ENCODE results near the gene MMD. TPM values are rescaled to one million over a fixed set of nuclear protein-coding genes. Genes with fewer than 3 reads are reported as not detected.
A peak's percentile ranks its signal among the peaks of the same experiment; 100 is the strongest.

MMD gene
- total RNA-seq, 1 donor from 2014 or later: 16.7 TPM

- H3K4me3 ChIP-seq: no peak overlapping the region
- H3K27ac ChIP-seq: no peak overlapping the region
- no peaks in the 10 kb centered on the region for H3K36me3 ChIP-seq
- no peak for TF ChIP-seq POLR2AphosphoS5 (IDR thresholded peaks at IDR 0.05; ENCODE audit: insufficient read depth in 1 of 2, low read depth in 1 of 2)
- TF ChIP-seq CTCF (IDR thresholded peaks at IDR 0.05): no peak
- TF ChIP-seq POLR2A (IDR thresholded peaks at IDR 0.05): no peak
- H3K27me3 ChIP-seq: no peaks in the 10 kb centered on the region
- DNase-seq (ENCODE audit: extremely low spot score in 2 of 2): peak in 1 of 2 donors; percentile 16
- H3K4me1 ChIP-seq: no peaks in the 10 kb centered on the region
- H3K9me3 ChIP-seq: no peaks in the 10 kb centered on the region
- intact Hi-C loops (cut with DNase I): no loop called here
These were observed 66.7 kb downstream of the MMD start for GRCh38 chr17:55354941-55355340.

DNA sequence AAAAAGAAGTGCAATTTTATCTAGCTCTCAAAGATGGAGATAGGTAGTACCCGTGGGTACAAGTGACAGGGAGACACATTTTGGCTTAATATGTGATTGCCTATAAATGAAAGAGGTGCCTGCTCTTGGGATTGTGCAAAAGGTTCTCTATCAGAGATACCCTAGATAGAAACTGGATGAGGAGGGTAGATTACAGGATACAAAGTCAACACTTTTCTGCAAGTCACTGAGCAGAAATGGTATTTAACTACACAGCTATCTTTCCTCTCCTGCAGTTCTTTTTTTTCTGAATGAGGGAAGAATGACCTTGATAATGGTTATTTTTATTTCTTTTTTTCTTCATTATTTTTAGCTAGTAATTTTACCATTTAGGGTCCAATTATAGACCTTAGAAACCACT, 67.6 kb downstream of the MMD start:
- intact Hi-C loops (cut with DNase I): no loop called here
- TF ChIP-seq POLR2A (IDR thresholded peaks at IDR 0.05): no peak
- TF ChIP-seq POLR2AphosphoS5 (IDR thresholded peaks at IDR 0.05; ENCODE audit: insufficient read depth in 1 of 2, low read depth in 1 of 2): no peak
- no peak for TF ChIP-seq CTCF (IDR thresholded peaks at IDR 0.05)
- H3K4me1 ChIP-seq: no peaks in the 10 kb centered on the region
- H3K36me3 ChIP-seq: no peaks in the 10 kb centered on the region
- H3K27ac ChIP-seq: no peak overlapping the region
- no peaks in the 10 kb centered on the region for H3K27me3 ChIP-seq
- no peak for DNase-seq (ENCODE audit: extremely low spot score in 2 of 2)
- H3K9me3 ChIP-seq: no peaks in the 10 kb centered on the region
- no peak overlapping the region for H3K4me3 ChIP-seq

DNA sequence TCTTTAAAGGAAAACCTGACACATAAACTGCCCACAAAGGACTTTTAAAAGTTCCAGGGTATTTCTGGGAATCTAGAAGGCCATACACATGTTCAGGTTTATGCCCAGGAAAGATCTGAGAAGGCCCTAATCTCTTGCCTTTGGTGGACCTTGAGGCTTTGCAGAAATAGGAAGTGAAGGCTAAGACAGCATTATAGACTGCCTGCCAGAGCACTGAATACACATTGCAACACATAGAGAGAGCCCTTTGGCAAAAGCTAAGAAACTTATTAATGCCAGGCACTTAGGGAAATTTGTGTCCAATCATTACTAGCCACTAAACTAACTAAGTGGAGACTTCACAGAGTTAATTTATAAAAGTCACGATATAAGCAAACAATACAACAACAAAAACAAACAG, 70.4 kb downstream of the MMD start:
- no peaks in the 10 kb centered on the region for H3K27me3 ChIP-seq
- TF ChIP-seq CTCF (IDR thresholded peaks at IDR 0.05) (no peak), POLR2AphosphoS5 (IDR thresholded peaks at IDR 0.05; ENCODE audit: insufficient read depth in 1 of 2, low read depth in 1 of 2) (no peak), POLR2A (IDR thresholded peaks at IDR 0.05) (no peak)
- no peaks in the 10 kb centered on the region for H3K4me1 ChIP-seq
- no peaks in the 10 kb centered on the region for H3K9me3 ChIP-seq
- H3K4me3 ChIP-seq: no peak overlapping the region
- H3K36me3 ChIP-seq: no peaks in the 10 kb centered on the region
- intact Hi-C loops (cut with DNase I): no loop called here
- DNase-seq (ENCODE audit: extremely low spot score in 2 of 2): no peak
- no peak overlapping the region for H3K27ac ChIP-seq

- no peak overlapping the region for H3K4me3 ChIP-seq
- no peak overlapping the region for H3K27ac ChIP-seq
- no peak for TF ChIP-seq POLR2AphosphoS5 (IDR thresholded peaks at IDR 0.05; ENCODE audit: insufficient read depth in 1 of 2, low read depth in 1 of 2)
- TF ChIP-seq POLR2A (IDR thresholded peaks at IDR 0.05): no peak
- TF ChIP-seq CTCF (IDR thresholded peaks at IDR 0.05): no peak
- no peaks in the 10 kb centered on the region for H3K9me3 ChIP-seq
- H3K36me3 ChIP-seq: no peaks in the 10 kb centered on the region
- H3K4me1 ChIP-seq: no peaks in the 10 kb centered on the region
- H3K27me3 ChIP-seq: no peaks in the 10 kb centered on the region
- no peak for DNase-seq (ENCODE audit: extremely low spot score in 2 of 2)
- intact Hi-C loops (cut with DNase I): no loop called here
These were observed 70.8 kb downstream of the MMD start for GRCh38 chr17:55350825-55351205.

- Histone ChIP-seq H3K27me3 (no peaks in the 10 kb centered on the region), H3K4me1 (no peaks in the 10 kb centered on the region), H3K9me3 (no peaks in the 10 kb centered on the region), H3K36me3 (no peaks in the 10 kb centered on the region), H3K4me3 (no peak overlapping the region), H3K27ac (no peak overlapping the region)
- intact Hi-C loops (cut with DNase I): loop anchor here (10.0 kb wide), 1 partner anchor 354 kb away; no protein-coding TSS in a partner anchor
- no peak for DNase-seq (ENCODE audit: extremely low spot score in 2 of 2)
- TF ChIP-seq CTCF (IDR thresholded peaks at IDR 0.05) (peak in 2 of 3 experiments; percentile 73 to 82), POLR2A (IDR thresholded peaks at IDR 0.05) (no peak)
These were observed 72.8 kb downstream of the MMD start for GRCh38 chr17:55348749-55349354.

Measured in vagina (tissue), 2 donors.